ENCODE data around the gene NOL6.
"Not testable (repeated sequence)": the region's sequence is repeated elsewhere in the genome, so short reads cannot be mapped to it uniquely, and the experiment has no call there.

Gene NOL6

DNA sequence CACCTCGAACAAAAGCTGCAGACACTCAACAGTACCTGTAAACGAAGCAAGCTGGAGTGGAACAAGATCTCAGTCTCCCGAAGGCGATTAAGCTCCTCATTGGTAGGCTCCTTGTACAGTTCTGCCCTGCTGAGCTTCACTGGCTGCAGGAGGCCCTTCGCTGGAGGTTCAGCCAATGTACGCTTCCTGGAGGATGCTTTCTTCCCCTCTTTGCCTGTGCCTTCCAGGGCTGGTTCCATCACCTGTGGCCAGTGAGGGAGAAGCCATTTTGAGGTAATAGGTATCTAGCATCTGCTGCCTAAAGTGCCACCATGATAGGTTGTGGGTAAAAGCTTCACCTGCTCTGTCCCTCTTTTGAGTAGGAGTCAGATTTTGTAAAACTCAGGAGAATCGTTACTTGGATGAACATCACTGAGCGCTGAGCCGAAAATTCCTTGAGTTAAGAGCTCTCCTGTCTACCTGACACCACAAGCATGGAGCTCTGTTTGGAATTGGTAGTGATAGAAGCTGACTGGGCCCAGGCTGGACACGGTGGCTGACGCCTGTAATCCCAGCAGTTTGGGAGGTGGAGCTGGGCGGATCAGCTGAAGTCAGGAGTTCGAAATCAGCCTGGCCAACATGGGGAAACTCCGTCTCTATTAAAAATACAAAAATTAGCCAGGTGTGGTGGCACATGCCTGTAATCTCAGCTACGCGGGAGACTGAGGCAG lies 1.4 kb downstream of the NOL6 start:
- DNase-seq: no peak

DNA sequence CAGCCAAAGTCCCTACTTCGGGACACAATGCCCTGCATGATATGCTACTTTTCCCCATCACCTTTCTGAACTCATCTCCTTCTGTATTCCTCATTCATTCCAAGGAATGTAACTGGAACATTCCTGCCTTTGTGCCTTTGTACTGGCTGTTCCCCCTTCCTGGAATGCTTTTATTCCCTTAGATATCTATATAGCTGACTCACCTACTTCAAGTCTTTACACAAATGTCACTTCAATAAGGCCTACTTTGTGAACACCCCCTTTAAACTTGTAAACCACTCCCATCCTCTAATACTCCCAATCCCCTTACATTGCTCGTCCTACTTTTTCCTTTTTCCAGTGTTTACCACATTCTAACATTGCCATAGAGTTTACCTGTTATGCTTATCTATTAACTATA lies 2.4 kb downstream of the NOL6 start:
- no peak for DNase-seq

DNA sequence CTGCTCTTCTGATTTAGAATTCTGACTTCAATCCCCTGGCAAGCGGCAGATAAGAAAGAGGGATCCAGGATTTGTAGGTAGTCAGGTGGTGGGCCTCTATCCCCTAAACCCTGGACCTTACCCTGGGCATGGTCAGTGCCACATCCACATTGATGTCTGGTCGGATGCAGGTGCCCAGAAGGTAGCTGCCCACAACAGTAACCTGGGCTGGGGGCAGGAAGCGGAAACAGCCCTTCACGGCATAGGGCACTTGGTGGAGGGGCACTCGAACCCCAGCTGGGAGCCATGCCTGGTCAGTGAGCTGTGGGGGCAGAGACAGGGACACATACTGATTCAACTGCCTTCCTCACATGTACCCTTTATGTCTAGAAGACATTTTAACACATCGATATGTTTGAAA lies 3.8 kb downstream of the NOL6 start:
- no peak for DNase-seq

DNA sequence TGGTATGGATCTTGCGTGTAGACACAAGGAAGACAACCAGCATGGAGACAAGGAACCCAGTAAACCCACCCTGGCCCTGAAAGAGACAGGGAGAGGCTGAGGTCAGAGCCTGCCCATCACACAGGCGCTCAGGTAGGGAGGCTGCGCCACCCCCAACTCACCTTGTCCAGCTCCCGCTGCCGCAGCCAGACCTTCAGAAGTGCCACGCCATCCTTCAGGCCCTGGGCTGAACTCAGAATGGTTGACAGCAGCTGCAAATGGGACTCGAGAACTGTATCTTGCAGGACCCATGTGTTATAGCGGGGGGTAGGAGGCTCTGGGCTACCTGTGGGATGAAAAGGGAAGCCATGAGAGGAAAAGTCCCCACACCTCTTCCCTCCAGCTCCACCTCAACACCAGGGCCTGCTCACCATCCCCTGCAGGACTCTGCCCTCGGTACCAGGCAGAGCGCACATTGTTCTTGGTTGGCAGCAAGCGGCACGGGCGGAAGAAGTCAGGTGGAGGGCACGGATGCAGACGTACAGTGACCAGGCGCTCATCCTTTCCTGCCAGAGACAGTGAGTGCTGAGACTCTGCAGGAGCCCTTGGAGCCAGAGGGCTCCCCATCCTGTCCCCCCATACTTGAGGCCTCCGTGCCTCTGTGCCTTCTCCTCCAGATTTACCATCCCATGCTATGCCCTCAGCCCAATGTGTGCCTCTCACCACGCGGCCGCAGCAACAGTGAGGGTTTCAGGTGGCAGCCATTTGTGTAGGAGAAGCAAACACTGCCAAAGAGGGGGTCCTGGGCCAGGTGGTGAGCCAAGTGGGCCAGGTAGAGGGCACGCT lies 4.7 kb downstream of the NOL6 start:
- DNase-seq: no peak

DNA sequence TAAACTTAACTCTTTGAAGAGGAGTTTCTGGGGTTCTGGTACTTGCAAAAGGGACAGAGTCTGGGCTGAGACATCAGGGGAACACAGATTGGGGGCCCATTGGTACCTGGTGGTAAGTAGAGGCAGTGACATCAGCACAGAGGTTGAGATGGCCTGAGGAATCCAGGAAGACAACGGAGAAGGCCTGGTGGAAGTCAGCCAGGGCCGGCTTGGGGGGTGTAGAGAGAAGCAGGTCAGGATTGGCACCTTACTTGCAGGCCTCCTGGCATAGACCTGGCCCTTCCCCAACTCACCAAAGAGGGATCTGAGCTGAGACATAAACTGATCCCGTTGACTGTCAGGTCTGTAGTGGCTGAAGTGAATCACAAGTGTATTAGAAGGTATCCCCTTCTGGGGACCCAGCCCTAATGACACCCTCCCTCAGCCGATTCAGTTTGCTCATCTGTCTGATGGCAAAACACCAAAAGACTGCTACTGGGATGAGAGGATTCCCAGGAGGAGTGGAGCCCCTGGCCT lies 5.5 kb downstream of the NOL6 start:
- no peak for DNase-seq

DNA sequence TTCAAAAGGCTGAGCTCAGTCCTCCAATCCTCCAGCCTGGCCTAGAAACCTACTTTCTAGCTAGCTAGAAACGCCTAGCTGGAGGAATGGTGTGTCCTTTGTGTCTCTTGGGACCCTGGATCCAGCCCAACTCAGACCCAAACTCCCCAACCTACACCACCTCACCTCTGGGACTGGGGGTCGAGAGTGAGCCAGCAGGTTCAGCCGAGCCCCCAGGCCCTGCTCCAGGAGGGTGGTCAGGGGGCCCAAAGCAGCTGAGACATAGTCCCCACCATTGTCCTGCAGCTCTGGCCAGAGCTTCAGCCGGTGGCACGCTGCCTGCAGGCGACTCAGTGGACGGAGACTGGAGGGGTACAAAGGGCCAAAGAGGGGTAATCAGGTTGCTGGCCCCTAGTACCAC lies 6.2 kb downstream of the NOL6 start:
- peak in 3 of 56 donors; percentile 7 to 31 (median 27) for DNase-seq

DNA sequence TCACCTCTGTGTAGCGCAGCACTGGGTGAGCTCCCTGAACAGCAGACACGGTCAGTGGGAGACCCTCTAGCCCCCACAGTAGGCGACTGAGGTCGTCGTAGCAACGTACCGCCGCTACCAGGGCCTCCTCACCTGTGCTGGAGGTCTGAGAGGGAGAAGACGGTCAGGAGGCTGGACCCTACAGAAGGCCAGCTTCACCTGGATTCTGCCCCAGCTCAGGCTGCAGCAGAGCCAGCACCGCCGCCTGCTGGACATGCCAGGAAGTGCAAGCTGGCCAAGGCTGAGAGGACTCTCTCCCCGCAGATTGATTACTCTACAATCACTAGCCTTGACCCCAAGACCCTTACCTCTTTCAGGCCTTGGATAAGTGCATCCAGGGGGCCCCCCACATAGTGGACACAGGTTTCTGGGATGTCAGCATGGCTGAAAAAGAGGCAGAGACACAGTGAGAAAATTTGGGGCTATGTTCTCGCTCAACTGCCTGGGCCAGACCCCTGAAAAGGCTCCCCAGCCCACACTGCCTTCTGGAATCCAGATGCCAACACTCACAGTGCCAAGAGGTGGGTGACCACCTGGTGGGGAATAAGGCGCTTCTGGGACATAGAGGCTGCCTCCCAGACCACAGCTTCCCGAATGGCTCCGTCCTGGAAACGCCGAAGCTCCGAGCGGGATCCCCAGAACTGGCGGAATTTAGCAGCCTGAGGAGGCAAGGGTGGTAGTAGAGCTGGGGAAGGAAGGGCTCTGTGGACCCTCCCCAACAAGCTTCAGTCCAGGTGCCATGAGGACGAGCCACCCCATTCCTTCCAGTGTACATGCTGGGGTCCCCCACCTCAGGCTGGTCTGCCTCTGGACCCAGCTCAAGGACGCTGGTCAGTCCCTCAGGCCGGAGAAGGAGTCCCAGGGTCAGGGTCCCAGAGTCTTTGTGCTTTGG lies 6.9 kb downstream of the NOL6 start:
- DNase-seq: peak in 19 of 56 donors; percentile 6 to 65 (median 26)

DNA sequence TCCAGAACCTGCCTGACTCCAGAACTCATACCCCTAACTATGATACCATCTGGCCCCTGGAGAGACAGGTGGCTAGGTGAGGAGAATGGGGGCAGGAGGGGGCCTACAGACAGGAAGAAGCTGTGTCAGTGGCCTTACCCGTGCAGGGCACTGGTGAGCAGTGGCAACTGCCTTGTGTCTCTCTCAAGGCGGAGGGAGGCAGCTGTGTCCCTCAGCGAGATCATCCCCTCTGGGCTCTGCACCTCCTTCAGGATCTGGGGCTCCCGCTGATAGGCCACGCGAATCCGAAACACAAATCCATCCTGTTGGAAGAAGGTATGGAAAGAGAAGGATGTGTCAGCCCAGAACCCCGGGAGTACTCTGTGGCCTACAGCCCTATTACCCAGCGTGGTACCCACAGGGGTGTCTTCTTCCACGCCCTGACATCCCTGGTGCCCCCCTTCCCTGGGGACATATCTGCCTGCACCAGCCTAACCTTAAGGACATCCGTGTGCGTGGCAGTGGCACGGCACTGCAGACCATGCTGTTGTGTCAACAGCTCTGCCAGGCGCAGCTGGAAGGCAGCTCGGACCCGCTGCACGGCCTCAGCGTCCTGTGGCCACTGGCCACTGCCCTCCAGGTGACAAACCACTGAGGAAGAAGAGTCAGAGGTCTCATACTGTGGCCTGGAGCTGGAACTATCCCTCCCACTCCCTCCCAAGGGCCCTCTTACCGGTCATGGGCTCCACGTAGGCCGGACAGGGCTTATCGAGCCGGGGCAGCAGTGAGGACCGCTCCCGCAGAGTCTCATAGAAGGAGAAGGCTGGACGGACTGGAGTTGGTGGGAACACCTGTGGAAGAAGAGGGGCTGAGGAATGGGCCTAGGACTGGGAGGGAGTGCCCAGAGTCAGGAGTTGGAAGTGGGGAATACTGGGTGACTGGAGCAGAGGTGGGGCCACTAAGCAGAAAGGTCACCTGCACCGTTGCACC lies 7.8 kb downstream of the NOL6 start:
- no peak for DNase-seq

DNA sequence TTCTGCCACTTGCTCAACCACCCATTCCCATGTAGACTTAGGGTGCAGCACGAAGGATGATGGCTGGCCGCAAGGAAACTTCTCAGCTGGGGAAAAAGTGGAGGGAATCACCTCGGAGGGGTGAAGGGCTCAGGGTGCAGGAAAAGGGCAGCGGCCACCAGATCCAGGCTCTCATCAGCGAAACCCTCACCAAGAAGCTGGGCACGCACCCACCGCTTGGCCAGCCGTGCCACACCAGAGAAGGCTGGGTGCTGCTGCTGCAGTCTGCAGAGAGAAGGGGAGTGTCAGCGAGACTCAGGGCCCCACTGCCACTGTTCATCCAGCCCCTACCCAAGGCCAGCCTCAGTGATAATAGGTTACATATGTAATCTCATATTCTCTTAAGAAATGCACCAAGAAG lies 8.6 kb downstream of the NOL6 start:
- DNase-seq: no peak

DNA sequence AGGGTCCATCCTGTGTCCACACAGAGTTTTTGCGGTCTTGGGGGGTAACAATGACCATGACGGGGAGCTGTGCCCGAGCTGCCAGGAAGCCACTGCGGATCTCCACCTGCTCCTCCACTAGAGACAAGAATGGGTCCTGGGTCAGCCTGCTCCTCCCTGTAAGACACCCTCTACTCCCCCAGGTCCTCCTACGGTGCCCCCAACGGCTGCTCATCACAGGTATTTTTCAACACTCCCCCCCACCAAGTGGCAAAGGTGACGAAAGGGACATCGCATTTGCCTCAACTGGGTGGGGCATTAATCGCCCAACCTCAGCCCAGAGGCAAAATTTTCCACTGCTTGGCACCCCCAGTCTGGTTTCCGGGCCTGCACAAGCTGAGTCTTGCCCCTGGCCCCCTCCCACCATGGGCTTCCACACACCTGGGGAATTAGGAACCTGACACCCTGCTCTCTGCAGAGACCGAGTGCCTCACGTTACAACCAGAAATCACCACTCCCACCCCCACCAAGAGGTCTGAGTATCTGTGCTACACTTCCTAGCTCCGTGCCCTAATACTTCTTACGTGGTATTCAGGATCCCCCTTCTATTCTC lies 9.6 kb downstream of the NOL6 start:
- DNase-seq: no peak

DNA sequence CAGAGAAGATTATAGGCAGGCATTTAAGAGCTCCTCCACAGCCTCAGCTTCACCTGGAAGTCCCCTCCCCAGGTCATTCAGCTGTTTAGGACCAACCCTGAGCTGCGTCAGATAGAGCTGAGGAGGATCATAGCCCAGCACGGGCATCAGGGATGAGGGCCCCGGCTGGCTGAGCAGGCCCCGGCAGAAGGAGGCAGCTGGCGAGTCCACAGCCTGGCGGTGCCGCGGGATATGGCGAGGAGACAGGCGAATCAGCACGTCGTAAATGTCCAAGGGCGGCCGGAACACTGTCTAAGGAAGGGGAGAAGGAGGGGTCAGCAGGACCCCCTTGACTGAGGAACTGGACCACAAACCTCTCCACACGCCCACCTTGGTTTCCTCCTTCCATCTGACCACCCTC lies 10.6 kb downstream of the NOL6 start:
- no peak for DNase-seq

DNA sequence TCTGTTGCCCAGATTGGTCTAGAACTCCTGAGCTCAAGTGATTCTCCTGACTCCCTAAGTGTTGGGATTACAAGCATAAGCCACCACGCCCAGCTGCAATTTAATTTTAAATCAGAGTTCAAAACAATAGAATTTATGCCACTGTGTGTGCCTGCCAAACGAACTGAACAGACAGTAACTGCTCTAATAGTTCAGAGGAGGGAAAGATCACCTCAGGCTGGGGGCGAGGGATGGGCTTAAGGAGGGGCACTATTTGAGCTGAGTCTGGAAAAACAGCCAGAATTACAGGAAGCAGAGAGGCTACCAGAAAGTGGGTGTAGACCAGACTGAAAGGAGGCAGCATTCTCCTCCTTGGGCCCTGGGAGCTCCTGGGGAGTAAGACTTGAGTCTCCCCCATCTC lies 12.2 kb downstream of the NOL6 start:
- no peak for DNase-seq

DNA sequence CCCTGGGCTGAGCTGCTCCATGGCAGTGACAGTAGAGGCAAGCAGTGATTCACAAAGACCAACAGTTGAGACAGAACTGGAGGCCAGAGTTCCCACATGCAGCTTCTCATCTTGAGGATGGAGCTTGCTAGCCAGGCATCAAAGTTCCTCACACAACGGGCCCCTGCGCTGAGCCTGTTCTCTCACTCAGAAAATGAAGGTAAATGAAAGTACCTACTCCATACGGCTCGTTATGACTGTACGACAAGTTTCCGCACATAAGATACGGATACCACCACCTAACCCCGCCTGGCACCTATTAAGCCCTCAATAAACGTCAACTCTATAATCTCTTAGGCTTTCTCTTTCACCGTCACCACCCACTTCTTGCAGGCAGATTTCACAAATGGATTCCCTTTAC lies 12.9 kb downstream of the NOL6 start:
- DNase-seq: no peak

DNA sequence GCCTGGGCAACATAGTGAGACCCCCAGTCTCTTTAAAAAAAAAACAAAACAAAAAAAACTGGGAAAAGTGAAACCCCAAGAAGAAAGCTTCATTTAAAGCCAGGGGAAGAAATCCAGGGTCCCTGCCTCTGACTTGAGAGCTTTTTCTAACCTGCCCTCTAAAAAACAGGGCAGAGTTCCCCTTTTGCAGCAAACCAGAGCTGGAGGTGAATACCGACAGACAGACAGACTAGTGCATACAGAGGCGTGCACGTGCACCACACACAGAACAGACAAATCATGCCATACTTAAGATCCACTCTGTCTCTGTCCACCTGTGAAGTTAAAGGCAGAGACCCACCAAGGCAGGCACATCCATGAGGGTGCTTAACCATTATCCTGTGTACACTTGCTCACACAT lies 14.6 kb downstream of the NOL6 start:
- DNase-seq: no peak

DNA sequence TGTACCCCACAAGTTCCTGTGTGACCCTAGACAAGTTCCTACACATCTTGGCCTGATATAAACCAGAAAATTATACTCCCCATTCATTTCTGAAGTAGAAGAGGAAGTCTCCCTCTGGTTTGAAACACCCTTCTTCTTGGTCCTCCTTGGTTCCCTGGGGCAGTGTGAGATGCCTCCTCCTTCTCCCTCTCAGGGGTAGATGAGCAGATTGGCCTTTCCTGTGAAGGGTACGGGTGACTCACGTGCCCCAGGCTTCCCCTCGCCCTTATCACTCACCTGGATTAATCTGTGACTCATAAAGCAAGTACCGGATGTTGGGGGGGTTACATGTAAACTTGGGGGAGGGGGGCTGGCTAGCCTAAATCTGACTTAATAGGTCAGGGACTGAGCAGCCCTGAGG lies 15.3 kb downstream of the NOL6 start:
- no peak for DNase-seq

DNA sequence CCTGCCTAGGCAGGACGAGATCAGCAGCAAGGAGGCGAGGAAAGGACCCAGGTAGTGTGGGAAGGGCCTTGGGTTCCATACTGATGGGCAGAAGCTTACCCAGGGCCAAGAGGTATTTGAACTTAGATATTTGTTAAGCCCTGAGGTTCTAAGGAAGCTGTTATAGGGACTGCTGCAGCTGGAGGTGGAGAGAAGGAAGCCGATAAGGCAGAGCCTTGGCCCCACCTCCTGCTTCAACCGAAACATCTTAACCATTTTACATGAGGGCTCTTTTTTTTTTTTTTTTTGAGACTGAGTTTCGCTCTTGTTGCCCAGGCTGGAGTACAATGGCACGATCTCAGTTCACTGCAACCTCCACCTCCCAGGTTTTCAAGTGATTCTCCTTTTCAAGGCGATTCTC lies 17.8 kb downstream of the NOL6 start:
- DNase-seq: no peak

DNA sequence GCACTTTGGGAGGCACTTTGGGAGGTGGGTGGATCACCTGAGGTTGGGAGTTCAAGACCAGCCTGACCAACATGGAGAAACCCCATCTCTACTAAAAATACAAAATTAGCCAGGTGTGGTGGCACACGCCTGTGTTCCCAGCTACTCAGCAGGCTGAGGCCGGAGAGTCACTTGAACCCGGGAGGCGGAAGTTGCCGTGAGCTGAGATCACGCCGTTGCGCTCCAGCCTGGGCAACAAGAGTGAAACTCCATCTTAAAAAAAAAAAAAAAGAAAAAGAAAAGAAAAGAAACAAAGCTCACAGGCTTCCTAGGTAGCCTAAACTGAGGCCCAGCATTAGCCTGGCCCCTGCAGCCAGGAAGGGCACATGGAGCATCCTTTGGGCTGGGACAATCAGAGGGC lies 18.3 kb downstream of the NOL6 start:
- DNase-seq: not testable (repeated sequence)

DNA sequence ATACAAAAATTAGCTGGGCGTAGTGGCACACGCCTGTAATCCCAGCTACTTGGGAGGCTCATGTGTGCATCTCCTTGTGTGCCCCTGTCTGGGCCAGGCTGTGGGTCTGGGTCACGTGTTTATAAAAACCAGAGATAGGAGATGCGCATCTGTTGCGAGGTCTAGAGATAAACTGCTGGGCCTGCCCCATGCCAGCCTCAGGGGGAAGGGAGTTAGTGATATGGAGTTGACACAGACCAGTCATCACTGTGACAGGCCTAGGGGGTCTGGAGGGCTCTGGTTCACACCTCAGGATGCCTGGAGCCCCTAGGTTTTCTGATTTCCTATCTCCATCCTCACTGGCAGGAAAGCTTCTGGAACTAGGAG lies 19.1 kb downstream of the NOL6 start:
- not testable (repeated sequence) for DNase-seq

DNA sequence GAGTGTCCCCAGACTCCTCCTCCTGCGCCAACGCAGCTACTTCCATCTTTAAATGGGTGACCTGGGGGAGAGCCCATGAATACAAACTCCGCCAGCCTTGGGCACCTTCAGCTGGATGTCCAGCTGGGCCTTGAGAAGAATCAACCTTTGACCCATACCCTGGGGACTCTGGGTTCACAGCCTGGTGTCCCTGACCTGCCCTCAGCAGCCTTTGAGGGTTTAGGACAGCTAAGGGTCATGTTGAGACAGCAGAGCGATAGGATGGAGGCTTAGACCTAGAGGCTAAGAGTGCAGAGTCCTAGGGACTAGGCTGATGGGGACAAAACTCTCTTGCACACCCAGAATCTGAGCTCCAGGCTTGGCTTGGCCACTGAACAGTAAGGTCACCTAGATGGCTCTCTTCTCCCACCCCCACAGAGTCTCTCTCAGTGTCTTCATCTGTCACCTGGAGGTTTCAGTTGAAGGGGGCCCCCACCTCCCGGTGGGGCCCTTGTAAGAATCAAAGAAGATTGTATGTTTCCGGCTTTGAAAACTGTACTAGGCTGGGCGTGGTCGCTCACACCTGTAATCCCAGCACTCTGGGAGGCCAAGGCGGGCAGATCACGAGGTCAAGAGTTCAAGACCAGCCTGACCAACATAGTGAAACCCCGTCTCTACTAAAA lies 19.6 kb downstream of the NOL6 start:
- no peak for DNase-seq
